ENCODE results near the gene VPS13A.

Gene VPS13A

GRCh38 chr9:77457916-77458592 lies 280.7 kb downstream of the VPS13A start:
- DNase-seq (ENCODE audit: low read depth, low spot score), result peak; percentile 30

- no peak for DNase-seq (ENCODE audit: low read depth, low spot score)
These were observed 283.6 kb downstream of the VPS13A start for GRCh38 chr9:77460938-77461337.

GRCh38 chr9:77462066-77462465 lies 284.7 kb downstream of the VPS13A start:
- DNase-seq (ENCODE audit: low read depth, low spot score), result no peak

GRCh38 chr9:77463151-77463550 lies 285.8 kb downstream of the VPS13A start:
- no peak for DNase-seq (ENCODE audit: low read depth, low spot score)

- DNase-seq (ENCODE audit: low read depth, low spot score), result no peak
These were observed 287.3 kb downstream of the VPS13A start for GRCh38 chr9:77464661-77465060.

GRCh38 chr9:77469515-77470231 lies 292.3 kb downstream of the VPS13A start:
- no peak for DNase-seq (ENCODE audit: low read depth, low spot score)
